Activated CD4-positive, alpha-beta T cell treated with anti-CD3 and anti-CD28 coated beads, Interleukin-2, Interleukin-4, amounts not matched to agents 100 ng/mL and 50 ng/mL, durations not matched to agents 16 hours and 8 hours (primary cell): ENCODE measurements around the gene COMMD1.
"Not testable (repeated sequence)": the region's sequence is repeated elsewhere in the genome, so short reads cannot be mapped to it uniquely, and the experiment has no call there.

ENCODE experiments used
- DNase-seq: peaks from one replicate; pipeline ENCODE4 v3.0.0-alpha.2; 2020; ENCODE audit warnings: low spot score

COMMD1 gene

DNA sequence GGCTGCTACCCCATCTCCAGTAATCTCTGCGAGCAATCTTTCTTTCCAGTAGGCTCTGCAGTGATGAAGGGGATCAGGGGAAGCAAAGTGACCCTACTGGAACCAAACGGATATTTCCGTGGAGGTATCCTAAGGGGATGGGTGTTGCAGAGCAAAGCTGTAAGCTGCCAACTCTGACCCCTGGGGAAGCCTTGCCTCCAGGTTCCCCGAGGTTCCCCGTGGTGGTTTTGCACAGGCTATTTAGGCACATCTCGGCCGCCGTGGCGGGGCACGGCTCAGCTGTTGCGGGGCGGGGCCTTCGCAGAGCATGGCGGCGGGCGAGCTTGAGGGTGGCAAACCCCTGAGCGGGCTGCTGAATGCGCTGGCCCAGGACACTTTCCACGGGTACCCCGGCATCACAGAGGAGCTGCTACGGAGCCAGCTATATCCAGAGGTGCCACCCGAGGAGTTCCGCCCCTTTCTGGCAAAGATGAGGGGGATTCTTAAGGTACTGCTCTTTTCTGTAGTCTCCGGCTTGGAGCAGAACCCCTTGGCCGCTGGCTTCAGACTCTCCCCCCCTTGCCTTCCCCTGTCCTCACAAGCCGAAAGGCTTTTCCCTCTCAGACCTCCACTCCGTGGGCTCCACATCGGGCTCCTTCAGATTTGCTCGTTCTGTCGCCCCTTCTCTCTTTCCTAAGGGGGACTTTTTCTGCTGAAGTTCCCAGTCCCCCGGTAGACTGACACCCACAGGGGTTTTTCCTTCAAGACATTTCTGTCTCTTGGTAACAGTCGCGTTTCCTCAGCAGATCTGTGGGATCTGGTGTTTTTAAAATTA lies at the start of gene COMMD1:
COMMD1 (plus strand) TSS at position 303 of the 814 bp plus-strand sequence; CDS start at position 308, 5 bp downstream.
- peak; percentile 85 for DNase-seq

DNA sequence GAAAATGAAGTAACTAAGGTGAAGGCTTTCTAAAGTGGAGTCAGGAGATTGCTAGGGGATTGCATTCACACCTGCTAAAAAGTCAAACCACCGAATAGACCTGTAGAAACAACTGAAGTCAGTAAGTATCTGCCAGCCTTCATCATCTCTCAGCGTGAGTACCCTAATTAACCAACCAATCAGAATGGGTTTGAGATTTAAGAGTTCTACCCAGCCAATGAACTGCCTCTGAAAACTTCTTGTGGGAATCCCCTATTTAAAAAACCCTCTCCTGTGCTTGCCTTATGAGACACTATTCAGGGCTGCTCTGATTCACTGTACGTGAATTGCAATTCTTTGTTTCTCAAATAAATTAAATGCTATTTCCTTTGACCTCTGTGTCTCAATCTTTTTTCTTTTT lies 48.2 kb upstream of the COMMD1 start:
- DNase-seq: no peak

DNA sequence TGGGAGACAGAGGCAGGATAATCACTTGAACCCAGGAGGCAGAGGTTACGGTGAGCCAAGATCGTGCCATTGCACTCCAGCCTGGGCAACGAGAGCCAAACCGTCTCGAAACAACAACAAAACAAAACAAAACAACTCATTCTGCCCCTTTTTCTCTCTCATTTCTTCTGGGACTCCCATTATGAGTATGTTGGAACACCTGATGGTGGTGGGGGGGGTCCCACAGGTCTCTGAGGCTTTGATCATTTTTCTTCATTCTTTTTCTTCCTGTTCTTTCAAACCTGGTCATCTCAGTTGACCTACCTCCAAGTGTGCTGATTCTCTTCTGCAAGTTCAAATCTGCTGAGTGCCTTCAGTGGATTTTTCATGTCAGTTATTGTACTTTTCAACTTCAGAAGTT lies 43.4 kb upstream of the COMMD1 start:
- no peak for DNase-seq

DNA sequence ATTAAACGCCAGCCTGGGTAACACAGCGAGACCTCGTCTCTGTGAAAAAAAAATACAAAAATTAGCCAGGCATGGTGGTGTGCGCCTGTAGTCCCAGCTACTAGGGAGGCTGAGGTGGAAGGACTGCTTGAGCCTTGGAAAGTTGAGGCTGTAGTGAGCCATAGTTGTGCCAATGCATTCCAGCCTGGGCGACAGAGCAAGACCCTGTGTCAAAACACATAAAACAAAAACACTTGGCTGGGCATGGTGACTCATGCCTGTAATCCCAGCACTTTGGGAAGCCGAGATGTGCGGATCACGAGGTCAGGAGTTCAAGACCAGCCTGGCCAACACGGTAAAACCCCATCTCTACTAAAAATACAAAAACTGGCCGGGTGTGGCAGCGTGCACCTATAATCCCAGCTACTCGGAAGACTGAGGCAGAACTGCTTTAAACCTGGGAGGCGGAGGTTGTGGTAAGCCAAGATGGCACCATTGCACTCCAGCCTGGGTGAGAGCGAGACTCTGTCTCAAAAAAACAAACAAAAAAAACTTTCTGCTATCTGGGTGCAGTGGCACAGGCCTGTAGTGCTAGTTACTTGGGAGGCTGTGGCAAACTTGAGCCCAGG lies 38.9 kb upstream of the COMMD1 start:
- DNase-seq: not testable (repeated sequence)

DNA sequence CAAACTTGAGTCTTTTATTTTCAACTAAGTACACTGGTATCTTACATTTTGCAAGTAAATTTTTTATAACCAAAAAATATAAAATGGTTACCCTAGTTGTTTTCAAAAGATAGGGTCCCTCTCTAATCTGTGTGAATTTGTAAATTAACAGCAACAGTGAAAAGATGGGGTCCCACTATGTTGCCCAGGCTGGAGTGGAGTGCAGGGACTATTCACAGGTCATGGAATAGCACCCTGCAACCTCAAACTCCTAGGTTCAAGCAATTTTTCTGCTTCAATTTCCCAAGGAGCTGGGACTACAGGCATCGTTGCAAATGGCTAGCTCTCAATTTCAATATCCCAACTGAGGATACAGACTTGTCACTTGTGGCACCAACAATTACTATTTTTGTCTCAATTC lies 29.1 kb upstream of the COMMD1 start:
- DNase-seq: no peak

DNA sequence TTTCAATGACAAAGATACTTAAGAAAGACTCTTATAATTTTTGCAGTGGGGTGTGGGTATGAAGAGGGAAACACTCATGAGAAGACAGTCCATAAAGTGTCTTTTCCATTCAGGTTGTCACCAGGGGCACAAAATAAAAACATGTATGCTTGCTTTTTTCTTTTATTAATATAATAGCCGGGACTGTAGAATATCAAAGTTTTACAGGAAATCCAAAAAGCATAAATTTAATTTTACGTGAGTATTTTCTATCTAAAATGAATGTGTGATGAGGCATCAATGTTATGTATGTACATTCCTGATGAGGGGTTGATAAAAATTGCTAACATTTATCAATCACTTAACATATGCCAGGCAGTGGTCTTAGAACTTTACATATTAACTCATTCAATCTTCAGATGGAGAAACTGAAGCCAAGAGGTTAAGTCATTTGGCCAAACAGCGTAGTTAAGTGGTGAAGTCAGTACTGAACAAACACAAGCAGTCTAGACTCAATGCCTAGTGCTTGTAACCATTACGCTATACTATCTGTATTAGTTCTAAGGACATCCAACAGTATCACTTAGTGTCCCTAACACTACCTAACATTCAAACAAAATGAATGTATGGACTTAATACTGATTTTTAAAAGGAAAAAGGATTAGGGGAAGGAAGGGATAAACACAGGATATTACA lies 27.8 kb upstream of the COMMD1 start:
- no peak for DNase-seq

DNA sequence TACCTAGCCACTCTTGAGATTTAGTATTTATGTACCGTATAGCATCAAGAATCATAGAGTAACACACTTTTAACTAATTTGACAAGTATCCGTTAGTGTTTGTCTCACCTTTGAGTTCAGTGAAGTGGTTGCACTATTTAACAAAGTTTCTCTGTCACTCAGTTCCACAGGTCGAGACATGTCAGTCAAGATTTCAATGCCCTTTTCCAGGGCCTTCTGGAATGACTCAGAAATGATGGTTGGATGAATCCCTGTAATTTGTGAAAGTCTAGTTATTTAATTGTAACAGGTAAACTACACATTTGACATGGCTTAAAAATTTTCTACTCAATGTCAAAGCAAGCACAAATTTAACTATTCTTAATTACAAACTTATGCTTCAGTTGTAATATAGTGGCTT lies 26.7 kb upstream of the COMMD1 start:
- DNase-seq: no peak

DNA sequence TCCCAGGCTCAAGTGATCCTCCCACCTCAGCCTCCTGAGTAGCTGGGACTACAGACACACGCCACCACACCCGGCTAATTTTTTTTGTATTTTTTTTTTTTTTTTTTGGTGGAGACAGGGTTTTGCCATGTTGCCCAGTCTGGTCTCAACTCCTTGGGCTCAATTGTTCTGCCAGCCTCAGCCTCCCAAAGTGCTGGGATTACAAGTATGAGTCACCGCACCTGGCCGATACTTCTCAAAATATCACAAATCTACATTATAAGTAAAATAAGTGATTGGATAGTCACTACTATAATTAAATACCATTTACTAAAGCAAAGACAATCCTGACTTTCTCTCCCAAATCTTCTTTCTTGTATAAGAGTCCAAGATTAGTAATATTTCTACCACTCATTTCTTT lies 26.1 kb upstream of the COMMD1 start:
- DNase-seq: not testable (repeated sequence)

DNA sequence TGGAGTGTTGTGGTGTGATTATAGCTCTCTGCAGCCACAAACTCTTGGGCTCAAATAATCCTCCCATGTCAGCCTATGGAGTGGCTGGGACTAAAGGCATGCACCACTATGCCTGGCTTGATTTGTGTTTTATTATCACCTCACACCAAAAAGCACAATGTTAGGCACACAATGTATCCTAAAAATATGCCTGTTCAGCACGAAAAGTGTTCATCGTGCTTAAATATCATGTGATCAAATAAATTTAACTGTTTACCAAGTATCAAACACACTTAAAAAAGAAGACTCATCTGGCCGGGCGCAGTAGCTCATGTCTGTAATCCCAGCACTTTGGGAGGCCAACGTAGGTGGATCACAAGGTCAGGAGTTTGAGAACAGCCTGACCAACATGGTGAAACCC lies 22.6 kb upstream of the COMMD1 start:
- no peak for DNase-seq

DNA sequence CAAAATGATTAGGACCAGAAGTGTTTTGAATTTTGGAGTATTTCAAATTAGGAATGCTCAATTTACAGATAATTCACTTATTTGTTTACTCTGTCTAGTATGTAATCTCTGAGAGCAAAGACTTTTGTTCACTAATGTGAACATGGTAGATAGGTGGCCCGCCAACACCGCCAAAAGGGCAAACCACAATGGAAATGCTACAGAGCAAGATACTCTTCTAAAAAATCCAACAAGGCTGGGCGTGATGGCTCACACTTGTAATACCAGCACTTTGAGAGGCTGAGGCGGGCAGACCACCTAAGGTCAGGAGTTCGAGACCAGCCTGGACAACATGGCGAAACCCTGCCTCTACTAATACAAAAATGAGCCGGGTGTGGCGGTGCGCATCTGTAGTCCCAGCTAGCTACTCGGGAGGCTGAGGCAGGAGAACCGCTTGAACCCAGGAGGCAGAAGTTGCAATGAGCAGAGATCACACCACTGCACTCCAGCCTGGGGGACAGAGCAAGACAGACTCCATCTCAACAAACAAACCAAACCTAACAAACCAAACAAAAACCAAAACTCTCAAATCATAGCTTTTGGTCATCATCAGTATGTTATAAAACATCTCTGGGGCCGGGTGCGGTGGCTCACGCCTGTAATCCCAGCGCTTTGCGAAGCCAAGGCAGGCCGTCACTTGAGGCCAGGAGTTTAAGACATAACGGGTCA lies 19.4 kb upstream of the COMMD1 start:
- no peak for DNase-seq

DNA sequence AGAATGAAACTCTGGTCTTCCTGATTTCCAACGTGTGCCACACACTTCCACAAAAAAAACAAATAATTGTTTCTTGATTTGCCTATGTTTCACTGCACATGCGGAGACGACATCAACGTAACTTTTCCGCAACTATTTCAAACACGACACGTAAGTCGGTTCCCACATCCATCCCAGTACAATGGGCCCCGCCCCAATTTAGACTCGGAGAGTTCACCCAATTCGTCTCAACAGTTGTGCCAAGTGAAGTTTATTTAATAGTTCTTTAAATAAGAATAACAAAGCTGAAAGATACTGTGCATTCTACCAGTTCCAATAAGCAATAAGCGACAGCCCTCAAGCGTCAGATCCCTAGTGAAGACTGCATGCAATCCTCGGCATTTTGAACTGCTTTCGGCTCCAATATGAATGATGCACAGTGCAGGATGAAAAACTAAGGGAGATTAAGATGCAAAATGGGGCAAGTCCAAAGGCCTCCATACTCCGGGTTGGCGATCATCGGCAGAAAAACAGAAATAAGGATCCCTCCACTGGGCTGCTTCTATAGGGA lies 17.7 kb upstream of the COMMD1 start:
- peak; percentile 33 for DNase-seq

DNA sequence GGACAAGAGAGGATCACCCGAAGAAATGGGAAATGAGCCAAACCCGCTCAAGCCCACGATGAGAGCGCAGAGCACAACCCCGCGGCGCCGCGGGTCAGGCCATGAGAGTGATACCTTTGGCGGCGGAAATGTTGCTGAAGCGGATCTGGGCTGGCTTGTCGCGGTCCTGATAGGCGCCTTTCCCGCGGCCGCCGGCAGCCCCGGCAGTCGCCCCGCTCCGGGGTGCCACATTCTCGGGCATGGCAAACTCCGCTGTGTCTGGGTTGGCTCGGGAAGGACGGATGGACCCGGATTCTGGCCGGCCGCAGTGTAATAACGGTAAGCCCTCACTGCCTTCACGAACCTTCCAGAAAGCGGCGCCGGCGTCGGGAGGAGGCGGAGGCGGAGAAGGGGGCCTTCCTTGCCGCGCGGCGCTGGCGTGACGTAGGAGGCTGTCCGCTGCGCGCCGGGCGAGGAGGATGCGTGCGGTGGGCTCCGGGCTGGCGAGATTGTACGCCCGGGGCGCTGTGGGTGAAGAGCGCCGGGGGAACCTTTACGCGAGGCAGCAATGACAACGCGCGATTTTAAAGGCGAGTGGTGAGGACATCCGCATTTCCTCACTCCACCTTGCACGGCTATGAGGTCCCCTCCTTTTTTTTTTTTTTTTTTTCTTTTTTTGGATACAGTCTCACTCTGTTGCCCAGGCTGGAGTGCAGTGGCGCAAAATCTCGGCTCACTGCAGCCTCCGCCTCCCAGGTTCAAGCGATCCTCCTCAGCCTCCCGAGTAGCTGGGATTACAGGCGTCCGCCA lies 17.0 kb upstream of the COMMD1 start, which contains the start of gene CCT4:
CCT4 (minus strand) TSS at position 390 of the 789 bp plus-strand sequence; CDS start at position 241, 149 bp downstream.
- DNase-seq: peak; percentile 88

DNA sequence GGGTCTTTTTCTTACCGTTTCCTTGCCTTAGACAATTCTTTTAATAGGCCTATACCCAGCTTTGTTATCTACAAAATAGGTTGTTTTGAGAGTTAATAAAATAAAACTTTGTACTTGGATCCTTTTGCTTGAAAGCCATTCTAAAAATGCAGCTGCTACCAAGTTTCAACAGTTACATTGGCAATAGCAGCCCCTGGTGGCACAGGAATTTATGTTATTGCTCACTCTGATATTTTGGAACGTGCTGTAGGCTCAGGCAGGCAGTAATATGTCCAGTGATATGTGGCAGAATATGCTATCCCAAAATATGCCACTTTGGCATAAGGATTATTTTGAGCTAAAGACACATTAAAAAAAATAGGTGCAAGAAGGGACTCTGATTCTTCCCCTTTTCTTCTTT lies 6.7 kb upstream of the COMMD1 start:
- DNase-seq: no peak

DNA sequence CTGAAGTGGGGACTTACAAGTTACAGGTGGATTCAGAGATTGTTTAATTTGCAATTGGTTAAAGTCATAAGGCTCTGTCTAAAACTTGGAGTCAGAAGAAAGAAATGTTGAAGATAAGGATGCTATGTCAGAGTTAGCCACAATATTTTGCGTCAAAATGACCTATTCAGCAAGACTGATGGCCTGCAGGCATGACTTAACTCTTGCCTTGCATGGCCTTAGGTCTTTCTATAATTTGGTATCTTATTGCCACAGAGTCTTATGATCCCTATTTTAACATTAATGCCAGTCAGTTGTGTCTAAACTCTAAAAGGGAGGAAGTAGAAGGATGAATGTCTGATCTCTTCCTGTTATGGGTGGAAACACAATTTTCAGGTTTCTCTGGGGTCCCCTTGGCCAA lies 5.2 kb upstream of the COMMD1 start:
- DNase-seq: no peak

DNA sequence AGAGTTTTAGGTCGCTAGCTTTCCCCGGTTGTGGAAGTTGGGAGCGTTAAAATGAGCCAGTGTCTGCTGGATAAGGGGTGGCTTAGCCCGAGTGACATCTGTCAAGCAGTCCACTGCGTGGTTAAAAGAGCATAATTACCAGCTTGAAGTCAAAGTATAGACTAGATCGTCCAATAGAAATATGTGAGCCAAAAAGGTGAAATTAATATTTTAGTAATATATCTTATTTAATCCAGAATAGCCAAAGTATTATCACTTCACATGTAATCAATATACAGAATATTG lies 654 bp downstream of the COMMD1 start:
- no peak for DNase-seq

DNA sequence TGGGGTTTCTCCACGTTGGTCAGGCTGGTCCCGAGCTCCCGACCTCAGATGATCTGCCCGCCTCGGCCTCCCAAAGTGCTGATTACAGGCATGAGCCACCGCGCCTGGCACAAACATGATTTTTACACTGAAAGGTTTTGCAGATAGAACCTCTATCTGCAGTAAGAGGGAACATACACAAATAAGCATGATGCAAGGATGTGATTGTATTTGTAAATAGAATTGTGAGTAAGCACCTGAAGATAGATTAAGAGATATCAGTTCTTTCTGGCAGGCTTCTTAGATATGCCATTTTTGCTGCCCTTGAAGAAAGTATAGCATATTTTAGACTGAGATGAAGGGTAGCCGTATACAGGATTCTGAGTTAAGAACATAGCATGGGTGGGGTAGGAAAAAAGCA lies 3.6 kb downstream of the COMMD1 start:
- no peak for DNase-seq

DNA sequence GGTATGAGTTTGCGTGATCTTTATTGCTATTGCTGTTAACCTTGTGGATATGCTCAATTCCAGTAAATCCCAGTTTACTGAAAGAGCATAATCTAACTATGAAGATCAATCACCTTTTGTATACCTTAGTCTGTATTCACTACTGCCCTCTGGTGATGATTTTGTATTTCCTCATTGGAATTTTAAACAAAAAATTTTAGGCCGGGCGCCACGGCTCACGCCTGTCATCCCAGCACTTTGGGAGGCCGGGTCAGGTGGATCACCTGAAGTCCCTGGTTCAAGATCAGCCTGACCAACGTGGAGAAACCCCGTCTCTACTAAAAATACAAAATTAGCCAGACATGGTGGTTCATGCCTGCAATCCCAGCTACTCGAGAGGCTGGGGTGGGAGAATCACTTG lies 5.1 kb downstream of the COMMD1 start:
- no peak for DNase-seq

DNA sequence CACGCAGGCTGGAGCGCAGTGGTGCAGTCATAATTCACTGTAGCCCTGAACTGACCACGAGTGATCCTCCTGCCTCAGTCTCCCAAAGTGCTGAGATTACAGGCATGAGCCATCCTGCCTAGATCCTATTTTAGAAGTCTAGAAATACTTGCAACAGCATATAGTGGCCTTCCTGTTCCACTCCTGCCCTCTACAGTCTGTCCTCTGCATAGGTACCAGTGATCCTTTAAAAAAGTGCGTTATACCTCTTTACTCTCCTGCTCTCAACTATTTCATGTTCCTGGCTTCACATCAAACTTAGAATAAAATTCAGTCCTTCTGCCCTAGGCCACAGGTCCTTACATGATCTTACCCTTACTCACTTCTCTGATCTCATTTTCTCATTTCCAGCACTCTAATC lies 6.0 kb downstream of the COMMD1 start:
- no peak for DNase-seq

DNA sequence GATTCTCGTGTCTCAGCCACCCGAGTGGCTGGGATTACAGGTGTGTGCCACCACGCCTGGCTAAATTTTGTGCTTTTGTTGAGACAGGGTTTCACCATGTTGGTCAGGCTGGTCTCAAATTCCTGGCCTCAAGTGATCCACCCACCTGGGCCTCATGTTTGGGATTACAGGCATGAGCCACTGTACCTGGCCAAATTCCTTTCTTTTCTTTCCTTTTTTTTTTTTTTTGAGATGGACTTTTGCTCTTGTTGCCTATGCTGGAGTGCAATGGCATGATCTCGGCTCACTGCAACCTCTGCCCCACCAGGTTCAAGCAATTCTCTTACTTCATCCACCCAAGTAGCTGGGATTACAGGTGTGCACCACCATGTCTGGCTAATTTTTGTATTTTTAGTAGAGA lies 9.3 kb downstream of the COMMD1 start:
- not testable (repeated sequence) for DNase-seq

DNA sequence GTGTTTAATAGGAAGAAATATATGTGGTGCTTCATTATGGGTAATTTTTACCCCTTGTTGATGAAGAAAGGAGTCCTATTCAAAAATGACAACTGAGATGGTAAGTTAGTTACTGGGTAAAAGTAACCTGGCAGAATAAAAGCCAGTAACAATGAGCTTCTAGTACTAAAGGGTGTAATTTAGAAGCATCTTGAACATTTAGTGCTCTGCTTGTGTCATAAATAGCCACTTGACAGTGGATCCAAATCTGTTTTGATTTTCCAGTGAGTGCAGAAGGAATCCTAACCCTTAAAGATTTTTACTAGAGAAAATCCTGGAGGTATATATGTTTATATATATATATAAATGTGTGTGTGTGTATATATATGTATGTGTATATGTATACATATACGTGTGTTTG lies 15.1 kb downstream of the COMMD1 start:
- no peak for DNase-seq

DNA sequence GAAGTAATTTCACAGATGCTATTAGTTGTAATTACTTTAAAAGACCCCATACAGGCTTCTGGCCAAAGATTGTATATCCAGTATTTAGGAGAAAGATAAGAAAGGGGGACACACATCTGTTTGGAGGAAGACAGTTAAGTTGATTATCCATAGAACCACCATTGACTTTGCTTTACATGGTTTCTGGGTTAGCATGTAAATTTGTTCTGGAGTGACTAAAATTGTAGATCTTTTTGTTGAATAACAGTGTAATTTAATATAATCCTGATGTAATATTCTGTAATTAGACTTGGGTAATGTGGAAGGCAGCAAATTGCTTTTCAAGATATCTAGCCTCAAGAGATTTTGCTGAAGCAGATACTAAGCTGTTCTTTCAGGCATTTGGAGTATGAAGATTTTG lies 17.2 kb downstream of the COMMD1 start:
- no peak for DNase-seq
